ENCODE data around the gene TBATA. TPM values are rescaled to one million over a fixed set of nuclear protein-coding genes. Genes with fewer than 3 reads are reported as not detected.

TBATA gene
- total and polyA plus RNA-seq, 2 donors from 2014 or later, result 1.9 TPM; not detected in 1

DNA sequence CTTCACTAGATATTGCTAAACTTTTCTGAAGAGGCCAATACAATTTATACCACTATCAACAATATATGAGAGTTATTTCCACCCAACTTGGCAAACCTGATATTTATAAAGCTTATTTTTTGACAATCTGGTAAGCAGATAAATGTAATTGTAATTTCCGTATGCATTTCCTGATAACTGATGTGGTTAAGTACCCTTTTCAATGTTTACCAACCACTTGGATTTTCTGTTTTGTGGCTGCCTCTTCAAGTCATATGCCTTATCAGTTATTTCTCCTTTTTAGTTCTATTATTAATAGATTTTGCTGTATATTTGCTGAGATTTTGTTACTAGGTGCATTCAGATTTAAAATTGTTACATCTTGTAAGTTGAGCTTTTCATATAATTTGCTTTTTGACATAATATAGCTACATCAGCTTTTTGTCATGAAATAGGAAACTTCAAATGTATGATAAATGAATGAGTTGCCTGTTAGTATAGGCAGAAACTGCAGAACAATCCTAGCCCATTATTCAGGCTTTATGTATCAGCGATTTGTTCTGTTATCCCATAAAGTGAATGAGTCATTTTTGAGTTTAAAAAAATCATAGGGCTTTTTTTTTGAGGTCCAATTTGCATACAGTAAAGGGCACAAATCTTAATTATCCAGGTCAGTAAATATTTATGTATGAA is 42.0 kb upstream of the TBATA start:
- peaks cover 0 to 13% (median 1%) of the 10 kb centered on the region in 3 donors for H3K4me1 ChIP-seq (ENCODE audit: control insufficient read depth in 2 of 3, insufficient read depth in 2 of 3, low read depth in 1 of 3, low read length in 3 of 3)
- H3K27ac ChIP-seq (ENCODE audit: low read depth in 2 of 2, low read length in 2 of 2), result no peak overlapping the region
- H3K27me3 ChIP-seq (ENCODE audit: control insufficient read depth, insufficient read depth, low read length), result no peaks in the 10 kb centered on the region
- intact Hi-C loops (cut with DNase I), result no loop called here
- FAIRE-seq (no peak), DNase-seq (no peak)
- TF ChIP-seq, protein P1, sequence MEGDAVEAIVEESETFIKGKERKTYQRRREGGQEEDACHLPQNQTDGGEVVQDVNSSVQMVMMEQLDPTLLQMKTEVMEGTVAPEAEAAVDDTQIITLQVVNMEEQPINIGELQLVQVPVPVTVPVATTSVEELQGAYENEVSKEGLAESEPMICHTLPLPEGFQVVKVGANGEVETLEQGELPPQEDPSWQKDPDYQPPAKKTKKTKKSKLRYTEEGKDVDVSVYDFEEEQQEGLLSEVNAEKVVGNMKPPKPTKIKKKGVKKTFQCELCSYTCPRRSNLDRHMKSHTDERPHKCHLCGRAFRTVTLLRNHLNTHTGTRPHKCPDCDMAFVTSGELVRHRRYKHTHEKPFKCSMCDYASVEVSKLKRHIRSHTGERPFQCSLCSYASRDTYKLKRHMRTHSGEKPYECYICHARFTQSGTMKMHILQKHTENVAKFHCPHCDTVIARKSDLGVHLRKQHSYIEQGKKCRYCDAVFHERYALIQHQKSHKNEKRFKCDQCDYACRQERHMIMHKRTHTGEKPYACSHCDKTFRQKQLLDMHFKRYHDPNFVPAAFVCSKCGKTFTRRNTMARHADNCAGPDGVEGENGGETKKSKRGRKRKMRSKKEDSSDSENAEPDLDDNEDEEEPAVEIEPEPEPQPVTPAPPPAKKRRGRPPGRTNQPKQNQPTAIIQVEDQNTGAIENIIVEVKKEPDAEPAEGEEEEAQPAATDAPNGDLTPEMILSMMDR (IDR thresholded peaks at IDR 0.05; ENCODE audit: borderline replicate concordance, extremely low read depth, insufficient read depth), result no peak
- H3K9me3 ChIP-seq (ENCODE audit: control insufficient read depth in 2 of 3, insufficient read depth in 1 of 3, low read length in 3 of 3), result no peaks in the 10 kb centered on the region
- peaks cover 0 to 2% (median 0%) of the 10 kb centered on the region in 3 donors for H3K36me3 ChIP-seq (ENCODE audit: control insufficient read depth in 2 of 3, insufficient read depth in 3 of 3, low read length in 3 of 3)
- H3K4me3 ChIP-seq (ENCODE audit: low read length in 3 of 3), result no peak overlapping the region
- no peak overlapping the region for H3K9ac ChIP-seq (ENCODE audit: low read length in 3 of 3)

DNA sequence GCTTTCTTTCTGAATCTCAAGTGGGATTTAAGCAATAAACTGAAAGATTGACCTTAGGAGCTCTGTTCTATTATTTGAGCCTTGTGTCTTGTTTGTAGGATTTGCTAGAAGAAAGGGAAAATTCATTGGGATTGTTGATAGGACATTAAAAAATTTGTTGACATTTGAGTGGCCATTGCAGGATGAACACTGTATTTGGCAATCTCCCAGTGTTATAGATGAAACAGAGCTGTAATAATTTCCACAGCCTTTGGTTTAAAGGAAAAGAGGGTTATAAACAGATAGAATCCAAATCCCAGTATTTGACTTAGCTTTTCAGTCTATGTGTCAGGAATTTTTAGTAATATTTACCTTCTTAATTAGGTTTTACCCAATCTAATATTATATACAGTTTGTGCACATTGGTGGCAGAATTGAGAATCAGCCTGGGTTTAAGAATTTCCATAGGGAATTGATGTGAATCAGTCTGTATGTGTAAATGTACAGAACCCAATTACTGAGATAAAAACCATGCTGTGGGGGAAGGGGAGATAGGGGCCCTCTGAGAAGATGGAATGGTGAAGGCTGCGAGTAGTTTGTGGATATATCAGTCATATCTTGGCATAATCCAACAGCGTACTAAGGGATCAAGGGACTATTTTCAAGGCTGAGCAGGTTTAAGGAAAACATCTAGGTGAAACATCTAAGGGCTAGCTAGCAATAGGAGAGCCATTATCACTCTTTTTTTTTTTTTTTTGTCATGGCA is 37.1 kb upstream of the TBATA start:
- Histone ChIP-seq H3K36me3 (ENCODE audit: control insufficient read depth in 2 of 3, insufficient read depth in 3 of 3, low read length in 3 of 3) (peaks cover 0 to 12% (median 3%) of the 10 kb centered on the region in 3 donors), H3K27ac (ENCODE audit: low read depth in 2 of 2, low read length in 2 of 2) (no peak overlapping the region), H3K27me3 (ENCODE audit: control insufficient read depth, insufficient read depth, low read length) (no peaks in the 10 kb centered on the region), H3K9ac (ENCODE audit: low read length in 3 of 3) (no peak overlapping the region), H3K4me3 (ENCODE audit: low read length in 3 of 3) (no peak overlapping the region), H3K4me1 (ENCODE audit: control insufficient read depth in 2 of 3, insufficient read depth in 2 of 3, low read depth in 1 of 3, low read length in 3 of 3) (no peaks in the 10 kb centered on the region), H3K9me3 (ENCODE audit: control insufficient read depth in 2 of 3, insufficient read depth in 1 of 3, low read length in 3 of 3) (no peaks in the 10 kb centered on the region)
- TF ChIP-seq, protein P1 (IDR thresholded peaks at IDR 0.05; ENCODE audit: borderline replicate concordance, extremely low read depth, insufficient read depth), result no peak
- FAIRE-seq (no peak), DNase-seq (no peak)
- intact Hi-C loops (cut with DNase I), result no loop called here

DNA sequence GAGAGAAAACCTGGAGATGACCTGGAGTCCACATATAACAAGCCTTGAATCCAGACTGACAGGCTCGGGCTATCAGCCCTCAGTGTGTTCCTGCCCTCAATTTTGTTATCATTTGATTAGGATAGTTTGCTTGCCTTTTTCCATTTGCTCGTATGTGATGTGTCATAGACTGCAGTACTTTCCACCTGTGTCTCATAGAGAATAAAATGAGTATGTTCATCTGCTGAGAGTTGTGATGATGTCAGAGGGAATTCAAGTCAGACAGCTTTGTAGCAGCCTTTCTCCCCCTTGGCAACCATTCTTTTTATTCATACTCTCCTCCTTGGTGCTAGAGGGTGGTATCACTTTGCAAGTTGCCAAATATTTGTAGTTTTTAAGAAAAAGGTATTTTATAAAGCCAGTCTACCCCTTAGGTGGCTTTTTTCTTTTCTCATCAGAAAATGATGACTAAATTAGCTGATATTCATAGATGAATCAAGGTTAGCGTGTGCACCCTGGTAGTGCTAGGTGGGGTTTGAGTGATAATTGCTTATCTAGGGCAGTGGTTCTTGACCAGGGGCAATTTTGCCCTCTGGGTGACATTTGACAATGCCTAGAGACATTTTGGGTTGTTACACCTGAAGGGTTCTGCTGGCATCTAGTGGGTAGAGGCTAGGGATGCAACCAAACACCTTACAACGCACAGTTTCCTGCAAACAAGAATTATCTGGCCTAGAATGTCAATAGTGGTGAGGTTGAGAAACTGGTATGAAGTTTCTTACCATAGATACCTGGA is 36.0 kb upstream of the TBATA start:
- Histone ChIP-seq H3K27me3 (ENCODE audit: control insufficient read depth, insufficient read depth, low read length) (no peaks in the 10 kb centered on the region), H3K27ac (ENCODE audit: low read depth in 2 of 2, low read length in 2 of 2) (no peak overlapping the region), H3K4me1 (ENCODE audit: control insufficient read depth in 2 of 3, insufficient read depth in 2 of 3, low read depth in 1 of 3, low read length in 3 of 3) (no peaks in the 10 kb centered on the region), H3K36me3 (ENCODE audit: control insufficient read depth in 2 of 3, insufficient read depth in 3 of 3, low read length in 3 of 3) (peaks cover 0 to 12% (median 3%) of the 10 kb centered on the region in 3 donors), H3K4me3 (ENCODE audit: low read length in 3 of 3) (no peak overlapping the region), H3K9me3 (ENCODE audit: control insufficient read depth in 2 of 3, insufficient read depth in 1 of 3, low read length in 3 of 3) (no peaks in the 10 kb centered on the region), H3K9ac (ENCODE audit: low read length in 3 of 3) (no peak overlapping the region)
- DNase-seq, result no peak
- intact Hi-C loops (cut with DNase I), result no loop called here
- FAIRE-seq, result no peak
- TF ChIP-seq, protein P1 (IDR thresholded peaks at IDR 0.05; ENCODE audit: borderline replicate concordance, extremely low read depth, insufficient read depth), result no peak

All from kidney (tissue), 14 donors.